ENCODE data around the gene C17orf75.
A peak's percentile ranks its signal among the peaks of the same experiment; 100 is the strongest.

Gene C17orf75

DNA sequence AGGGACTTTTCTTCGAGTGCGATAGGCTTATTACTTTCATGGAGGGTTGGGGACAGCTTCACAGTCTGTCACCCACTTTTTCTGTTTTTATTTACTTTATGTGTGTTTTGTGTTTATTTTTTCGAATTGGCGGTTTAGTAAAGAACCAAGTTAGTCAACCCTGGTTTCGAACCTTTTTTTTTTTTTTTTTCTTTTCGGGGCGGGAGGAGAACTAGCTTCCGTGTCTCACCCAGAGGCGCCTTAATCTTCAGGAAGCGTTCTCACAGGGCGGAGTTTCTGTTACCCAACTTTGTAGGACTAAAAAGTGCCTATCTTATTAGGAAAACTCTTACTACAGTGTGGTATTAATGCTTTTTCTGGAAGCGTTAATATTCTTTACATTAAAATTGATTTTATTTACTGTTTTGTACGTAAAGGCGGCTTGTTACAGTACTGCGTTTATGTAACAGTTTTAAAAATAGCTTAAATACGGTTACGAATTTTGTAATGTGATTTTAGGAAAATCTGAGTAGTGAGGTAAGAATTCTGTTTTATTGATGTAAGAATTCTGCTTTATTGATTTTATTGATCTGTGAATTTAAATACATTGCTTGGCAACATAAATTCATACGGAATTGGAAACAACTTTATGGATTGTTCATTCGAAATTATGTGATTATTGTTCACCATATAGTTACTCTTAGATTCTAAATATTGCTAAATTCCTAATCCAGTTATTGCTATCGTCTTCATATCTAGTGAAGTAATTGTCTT lies 8.9 kb upstream of the C17orf75 start:
- peak overlapping the region; percentile 100 for H3K4me3 ChIP-seq (ENCODE audit: low read length)
- TF ChIP-seq, protein P1, sequence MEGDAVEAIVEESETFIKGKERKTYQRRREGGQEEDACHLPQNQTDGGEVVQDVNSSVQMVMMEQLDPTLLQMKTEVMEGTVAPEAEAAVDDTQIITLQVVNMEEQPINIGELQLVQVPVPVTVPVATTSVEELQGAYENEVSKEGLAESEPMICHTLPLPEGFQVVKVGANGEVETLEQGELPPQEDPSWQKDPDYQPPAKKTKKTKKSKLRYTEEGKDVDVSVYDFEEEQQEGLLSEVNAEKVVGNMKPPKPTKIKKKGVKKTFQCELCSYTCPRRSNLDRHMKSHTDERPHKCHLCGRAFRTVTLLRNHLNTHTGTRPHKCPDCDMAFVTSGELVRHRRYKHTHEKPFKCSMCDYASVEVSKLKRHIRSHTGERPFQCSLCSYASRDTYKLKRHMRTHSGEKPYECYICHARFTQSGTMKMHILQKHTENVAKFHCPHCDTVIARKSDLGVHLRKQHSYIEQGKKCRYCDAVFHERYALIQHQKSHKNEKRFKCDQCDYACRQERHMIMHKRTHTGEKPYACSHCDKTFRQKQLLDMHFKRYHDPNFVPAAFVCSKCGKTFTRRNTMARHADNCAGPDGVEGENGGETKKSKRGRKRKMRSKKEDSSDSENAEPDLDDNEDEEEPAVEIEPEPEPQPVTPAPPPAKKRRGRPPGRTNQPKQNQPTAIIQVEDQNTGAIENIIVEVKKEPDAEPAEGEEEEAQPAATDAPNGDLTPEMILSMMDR (conservative IDR thresholded peaks at IDR 0.05; ENCODE audit: low read depth, low read length) = no peak
- no peak for DNase-seq (ENCODE audit: low read depth)

DNA sequence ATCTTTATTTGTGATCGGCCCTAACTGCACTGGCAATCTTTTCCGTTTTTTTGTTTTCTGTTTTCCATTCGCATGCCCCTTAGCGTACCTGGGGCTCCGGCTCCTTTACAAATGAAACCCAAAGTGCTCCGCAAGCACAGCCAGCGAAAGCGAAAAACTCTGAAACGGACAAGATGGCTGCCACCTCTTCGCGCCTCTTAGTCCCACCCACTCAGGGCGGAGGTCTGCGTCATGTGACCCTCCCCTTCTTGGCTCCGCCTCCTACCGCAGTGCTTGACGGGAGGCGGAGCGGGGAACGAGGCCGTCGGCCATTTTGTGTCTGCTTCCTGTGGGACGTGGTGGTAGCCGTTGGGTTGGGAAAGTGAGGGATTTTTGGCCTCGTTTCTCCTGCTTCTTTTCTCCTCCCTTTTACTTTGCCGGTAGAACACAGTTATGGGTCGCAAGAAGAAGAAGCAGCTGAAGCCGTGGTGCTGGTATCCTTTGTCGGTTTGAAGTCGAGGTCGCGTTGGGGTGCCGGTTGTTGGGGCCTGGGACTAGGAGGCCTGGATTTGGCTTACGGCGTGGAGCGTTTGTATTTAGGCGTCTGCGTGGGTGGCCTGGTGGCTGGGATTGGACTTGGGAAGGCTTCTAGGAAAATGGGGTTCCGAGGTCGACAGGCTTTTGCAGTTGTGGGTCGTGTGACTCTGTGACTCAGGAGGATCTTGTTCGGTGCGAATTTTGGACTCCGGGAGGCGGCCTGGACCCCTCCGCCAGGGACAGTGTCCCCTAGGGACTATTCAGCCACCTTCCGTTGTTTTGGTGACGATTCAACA lies 8.1 kb upstream of the C17orf75 start, which contains the start of gene ZNF207:
Gene ZNF207 (plus strand): TSS at position 304 of the 812 bp plus-strand sequence. CDS start 129 bp downstream, at position 433.
- TF ChIP-seq, protein P1 (conservative IDR thresholded peaks at IDR 0.05; ENCODE audit: low read depth, low read length) = no peak
- peak; percentile 91 for DNase-seq (ENCODE audit: low read depth)
- peak within 1 kb of the TSS; percentile 100 for H3K4me3 ChIP-seq (ENCODE audit: low read length)

DNA sequence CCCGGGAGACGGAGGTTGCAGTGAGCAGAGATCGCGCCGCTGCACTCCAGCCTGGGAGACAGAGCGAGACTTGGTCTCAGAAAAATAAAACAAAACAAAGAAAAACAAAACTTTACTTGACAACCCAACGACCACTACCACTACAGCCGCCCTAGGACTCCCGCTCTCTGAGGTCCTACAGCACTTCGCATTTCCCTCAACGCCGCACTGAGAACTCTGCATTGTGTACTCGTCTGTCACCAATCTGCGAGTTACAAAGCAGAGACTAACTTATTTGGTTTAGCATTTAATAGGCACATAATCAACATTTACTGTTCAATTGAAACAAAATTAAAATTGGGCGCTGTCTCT lies 7.5 kb upstream of the C17orf75 start:
- TF ChIP-seq, protein P1 (conservative IDR thresholded peaks at IDR 0.05; ENCODE audit: low read depth, low read length) = no peak
- DNase-seq (ENCODE audit: low read depth) = no peak
- H3K4me3 ChIP-seq (ENCODE audit: low read length) = peak overlapping the region; percentile 100

DNA sequence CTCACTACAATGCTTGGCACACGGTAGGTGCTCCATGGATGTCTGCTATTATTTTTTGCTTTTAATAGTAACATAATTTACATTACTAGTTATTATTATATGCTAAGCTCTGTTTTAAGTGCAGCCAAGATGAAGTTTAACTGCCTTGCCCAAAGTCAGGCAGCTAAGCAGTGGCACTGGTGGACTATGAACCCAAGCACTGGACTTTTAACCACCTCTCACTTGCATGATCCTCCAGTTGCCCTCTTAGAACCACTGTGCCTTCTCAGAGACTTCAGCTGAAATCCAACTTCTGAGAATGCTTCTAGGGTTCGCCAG lies 6.5 kb upstream of the C17orf75 start:
- H3K4me3 ChIP-seq (ENCODE audit: low read length) = no peak overlapping the region
- TF ChIP-seq, protein P1 (conservative IDR thresholded peaks at IDR 0.05; ENCODE audit: low read depth, low read length) = no peak
- no peak for DNase-seq (ENCODE audit: low read depth)

DNA sequence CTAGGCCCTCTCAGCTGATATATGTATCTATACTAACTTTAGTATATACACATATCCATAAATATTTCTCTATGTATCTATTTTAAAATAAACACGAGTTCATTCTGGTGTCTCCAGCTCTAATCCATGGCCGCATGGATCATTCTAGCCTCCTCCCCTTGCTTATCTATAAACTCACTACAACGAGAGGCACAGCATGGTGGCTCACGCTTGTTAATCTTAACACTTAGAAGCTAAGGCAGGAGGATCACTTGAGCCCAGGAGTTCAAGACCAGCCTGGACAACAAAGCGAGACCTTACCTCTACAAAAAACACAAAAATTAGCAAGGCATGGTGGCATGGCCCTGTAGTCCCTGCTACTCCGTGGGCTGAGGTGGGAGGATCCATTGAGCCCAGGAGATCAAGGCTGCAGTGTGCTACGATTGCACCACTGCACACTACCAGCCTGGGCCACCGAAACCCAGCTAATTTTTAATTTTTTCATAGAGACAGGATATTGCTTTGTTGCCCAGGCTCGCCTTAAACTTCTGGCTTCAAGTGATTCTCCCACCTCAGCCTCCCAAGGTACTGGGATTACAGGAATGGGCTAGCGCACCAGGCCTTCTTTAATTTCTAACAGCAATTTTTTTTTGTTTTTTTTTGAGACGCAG lies 4.1 kb upstream of the C17orf75 start:
- no peak for DNase-seq (ENCODE audit: low read depth)
- no peak overlapping the region for H3K4me3 ChIP-seq (ENCODE audit: low read length)
- TF ChIP-seq, protein P1 (conservative IDR thresholded peaks at IDR 0.05; ENCODE audit: low read depth, low read length) = no peak

DNA sequence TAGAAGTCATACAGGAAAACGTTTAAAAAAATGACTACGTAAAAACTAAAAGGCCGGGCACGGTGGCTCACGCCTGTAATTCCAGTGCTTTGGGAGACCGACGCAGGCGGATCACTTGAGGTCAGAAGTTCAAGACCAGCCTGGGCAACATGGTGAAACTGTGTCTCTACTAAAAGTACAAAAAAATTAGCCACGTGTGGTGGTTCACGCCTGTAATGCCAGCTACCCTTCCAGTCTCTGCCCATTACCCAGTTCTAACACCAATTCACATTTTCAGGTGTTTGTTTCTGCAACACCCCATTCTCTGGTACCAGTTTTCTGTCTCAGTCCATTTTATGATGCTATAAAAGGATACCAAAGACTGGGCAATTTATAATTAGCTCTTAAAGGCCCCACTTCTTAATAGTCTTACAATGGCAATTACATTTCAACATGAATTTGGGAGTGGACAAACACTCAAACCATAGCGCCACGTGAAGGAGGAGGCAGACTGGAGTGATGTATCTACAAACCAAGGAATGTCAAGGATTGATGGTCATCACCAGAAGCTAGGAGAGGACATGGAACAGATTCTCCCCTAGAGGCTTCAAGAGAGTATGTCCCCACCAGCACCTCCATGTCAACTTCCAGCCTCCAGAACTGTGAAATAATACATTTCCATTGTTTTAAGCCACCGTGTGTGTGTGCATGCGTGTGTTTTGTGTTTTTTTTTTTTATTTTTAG lies 791 bp upstream of the C17orf75 start:
- H3K4me3 ChIP-seq (ENCODE audit: low read length) = peak overlapping the region; percentile 73
- TF ChIP-seq, protein P1 (conservative IDR thresholded peaks at IDR 0.05; ENCODE audit: low read depth, low read length) = no peak
- no peak for DNase-seq (ENCODE audit: low read depth)
